ENCODE measurements around the gene KIF21B. TPM values are rescaled to one million over a fixed set of nuclear protein-coding genes. Genes with fewer than 3 reads are reported as not detected.

The KIF21B gene
- total RNA-seq, 1 donor from 2014 or later = 7.6 TPM

DNA sequence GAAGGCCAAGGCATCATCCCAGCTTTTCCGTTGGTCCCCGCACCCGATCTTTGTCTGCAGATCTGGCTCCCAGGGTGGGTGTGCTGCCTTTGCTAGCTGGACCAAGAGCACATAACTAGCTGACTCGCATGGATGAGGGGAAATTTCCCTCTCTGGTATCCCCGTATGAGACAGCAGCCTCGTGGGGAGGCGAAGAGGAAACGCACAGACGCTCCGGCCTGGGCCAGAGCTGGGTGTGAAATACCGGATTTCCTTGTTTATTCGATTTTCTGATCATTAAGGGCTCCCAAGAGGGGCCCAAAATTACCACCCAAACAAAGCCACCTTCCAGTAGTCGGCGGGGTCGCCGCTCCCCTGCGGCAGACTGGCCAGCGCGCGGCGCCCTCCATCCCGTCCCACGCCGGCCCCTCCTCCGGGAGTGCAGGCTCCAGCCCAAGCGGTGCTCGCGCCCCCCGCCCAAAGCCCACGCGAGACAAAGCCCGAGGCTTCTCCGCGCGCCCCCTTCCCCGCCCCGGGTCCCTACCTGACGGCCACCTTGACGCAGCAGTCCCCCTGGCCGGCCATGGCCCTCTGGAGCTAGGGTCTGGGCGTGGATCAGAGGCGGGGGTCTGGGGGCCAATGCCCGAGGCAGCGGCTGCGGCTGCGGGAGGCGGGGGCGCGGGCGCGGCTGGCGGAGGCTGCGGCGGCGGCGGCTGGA is 546 bp downstream of the KIF21B start:
- Mint-ChIP-seq H3K27ac (peak overlapping the region; percentile 32), H3K36me3 (no peaks in the 10 kb centered on the region), H3K9me3 (no peaks in the 10 kb centered on the region), H3K4me1 (ENCODE audit: unreplicated experiment) (peaks cover 37% of the 10 kb centered on the region), H3K27me3 (peaks cover 17% of the 10 kb centered on the region), H3K4me3 (peak overlapping the region; percentile 87)
- no peak for DNase-seq (ENCODE audit: extremely low spot score, unreplicated experiment)
- TF ChIP-seq, protein P1, sequence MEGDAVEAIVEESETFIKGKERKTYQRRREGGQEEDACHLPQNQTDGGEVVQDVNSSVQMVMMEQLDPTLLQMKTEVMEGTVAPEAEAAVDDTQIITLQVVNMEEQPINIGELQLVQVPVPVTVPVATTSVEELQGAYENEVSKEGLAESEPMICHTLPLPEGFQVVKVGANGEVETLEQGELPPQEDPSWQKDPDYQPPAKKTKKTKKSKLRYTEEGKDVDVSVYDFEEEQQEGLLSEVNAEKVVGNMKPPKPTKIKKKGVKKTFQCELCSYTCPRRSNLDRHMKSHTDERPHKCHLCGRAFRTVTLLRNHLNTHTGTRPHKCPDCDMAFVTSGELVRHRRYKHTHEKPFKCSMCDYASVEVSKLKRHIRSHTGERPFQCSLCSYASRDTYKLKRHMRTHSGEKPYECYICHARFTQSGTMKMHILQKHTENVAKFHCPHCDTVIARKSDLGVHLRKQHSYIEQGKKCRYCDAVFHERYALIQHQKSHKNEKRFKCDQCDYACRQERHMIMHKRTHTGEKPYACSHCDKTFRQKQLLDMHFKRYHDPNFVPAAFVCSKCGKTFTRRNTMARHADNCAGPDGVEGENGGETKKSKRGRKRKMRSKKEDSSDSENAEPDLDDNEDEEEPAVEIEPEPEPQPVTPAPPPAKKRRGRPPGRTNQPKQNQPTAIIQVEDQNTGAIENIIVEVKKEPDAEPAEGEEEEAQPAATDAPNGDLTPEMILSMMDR (conservative IDR thresholded peaks at IDR 0.05) = no peak

DNA sequence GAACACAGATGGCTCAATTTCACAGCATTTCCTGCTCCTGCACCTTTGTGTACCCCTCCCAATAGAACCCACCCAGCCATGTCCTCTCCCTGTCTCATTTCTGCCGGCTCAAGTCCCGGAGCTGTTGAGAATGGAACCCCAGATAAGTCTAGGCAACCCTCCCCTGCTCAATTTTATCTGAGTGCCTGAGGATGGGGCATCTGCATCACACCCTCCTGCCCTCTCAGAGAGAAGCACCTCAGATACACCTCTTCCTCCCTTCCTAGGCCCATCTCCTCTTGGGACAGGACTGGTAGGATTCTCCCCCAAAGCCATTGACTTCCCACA is 1.1 kb downstream of the KIF21B start:
- Mint-ChIP-seq H3K9me3 (no peaks in the 10 kb centered on the region), H3K27me3 (peaks cover 17% of the 10 kb centered on the region), H3K36me3 (no peaks in the 10 kb centered on the region), H3K27ac (peak overlapping the region; percentile 32), H3K4me1 (ENCODE audit: unreplicated experiment) (peaks cover 37% of the 10 kb centered on the region), H3K4me3 (peak overlapping the region; percentile 87)
- TF ChIP-seq, protein P1 (conservative IDR thresholded peaks at IDR 0.05) = no peak
- DNase-seq (ENCODE audit: extremely low spot score, unreplicated experiment) = no peak

DNA sequence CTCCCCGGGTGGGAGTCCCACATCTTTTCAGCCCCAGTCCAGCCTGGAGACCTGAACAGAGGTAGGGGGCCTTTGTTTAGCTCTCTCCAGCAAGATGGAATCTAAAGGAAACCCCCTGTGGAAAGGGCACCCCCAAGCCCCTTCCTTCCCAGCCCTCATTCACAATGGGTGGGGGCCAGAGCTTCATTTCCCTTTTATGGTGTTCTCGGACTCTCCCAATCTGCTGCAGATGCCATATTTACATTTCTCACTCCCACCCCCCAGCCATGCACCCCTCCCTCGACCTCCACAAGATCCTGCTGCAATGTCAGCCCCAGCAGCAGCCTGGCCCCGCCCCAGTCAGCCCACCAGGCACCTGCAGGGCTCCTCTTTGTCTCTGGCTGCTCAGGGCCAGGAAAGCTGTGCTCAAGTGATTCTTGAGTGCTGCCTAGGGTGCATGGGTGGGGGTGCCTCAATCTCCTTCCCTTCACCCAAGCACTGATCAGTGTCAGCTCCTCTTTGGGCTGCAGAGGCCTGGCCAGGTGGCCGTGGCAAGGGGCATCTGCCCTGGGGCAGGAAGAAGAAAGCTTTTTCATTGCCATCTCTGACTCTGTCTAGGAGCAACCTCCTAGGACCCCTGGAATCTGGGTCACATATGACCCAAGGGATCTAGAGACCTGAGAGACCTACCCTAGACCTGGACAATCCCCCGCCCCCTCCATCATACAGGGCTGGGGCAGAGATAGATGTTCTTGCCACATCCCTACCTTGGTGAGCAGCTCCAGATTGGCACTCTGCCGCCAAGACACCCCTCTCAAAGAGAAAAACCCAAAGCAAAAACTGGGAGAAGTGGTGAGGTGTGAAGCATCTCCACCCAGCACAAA is 1.7 kb downstream of the KIF21B start:
- Mint-ChIP-seq H3K36me3 (no peaks in the 10 kb centered on the region), H3K4me3 (peak overlapping the region; percentile 87), H3K27ac (no peak overlapping the region), H3K27me3 (peaks cover 19% of the 10 kb centered on the region), H3K9me3 (no peaks in the 10 kb centered on the region), H3K4me1 (ENCODE audit: unreplicated experiment) (peaks cover 40% of the 10 kb centered on the region)
- DNase-seq (ENCODE audit: extremely low spot score, unreplicated experiment) = no peak
- TF ChIP-seq, protein P1 (conservative IDR thresholded peaks at IDR 0.05) = no peak

DNA sequence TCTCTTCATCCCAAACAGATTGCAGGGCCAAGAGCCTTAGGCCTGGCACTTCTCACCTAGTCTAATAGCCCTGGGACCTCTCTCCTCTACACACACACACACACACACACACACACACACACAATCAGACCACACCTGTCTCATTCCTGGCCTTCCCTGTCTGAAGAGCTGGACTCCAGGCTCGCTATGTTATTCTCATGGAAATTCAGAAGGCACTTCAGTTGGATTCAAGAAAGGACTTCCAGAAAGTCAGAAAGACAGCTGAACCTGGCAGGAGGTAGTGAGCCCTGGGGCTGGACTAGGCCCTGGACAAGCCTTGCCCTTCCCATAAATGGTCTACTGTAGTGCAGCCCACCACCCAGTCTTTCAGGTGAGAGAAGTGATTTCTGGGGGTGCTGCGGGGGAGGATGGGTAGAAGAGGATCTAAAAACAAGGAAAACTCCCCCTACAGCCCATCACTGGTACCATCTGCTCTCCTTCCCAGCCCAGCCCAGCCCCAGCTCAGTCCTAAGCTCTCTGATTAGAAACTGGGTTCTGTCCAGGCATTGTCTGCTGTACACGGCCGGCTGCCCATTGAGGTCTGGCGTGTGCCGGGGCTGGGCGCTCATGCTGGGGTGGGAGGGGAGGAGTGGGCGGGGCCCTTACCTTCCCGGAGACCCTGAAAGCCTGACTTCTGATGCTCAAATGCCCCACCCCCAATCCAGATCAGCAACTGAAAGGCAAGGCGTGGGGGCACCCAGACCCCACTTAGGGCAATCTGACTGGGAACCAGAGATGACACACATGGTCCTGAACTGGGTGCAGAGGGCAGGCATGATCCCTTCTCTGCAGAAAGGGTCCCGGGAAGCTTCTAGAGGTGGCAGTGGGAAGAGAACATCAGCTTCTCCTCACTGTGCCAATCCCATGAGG is 2.5 kb downstream of the KIF21B start:
- peak overlapping the region; percentile 48 for H3K4me3 Mint-ChIP-seq
- H3K4me1 Mint-ChIP-seq (ENCODE audit: unreplicated experiment) = peaks cover 38% of the 10 kb centered on the region
- no peak overlapping the region for H3K27ac Mint-ChIP-seq
- H3K9me3 Mint-ChIP-seq = no peaks in the 10 kb centered on the region
- no peaks in the 10 kb centered on the region for H3K36me3 Mint-ChIP-seq
- DNase-seq (ENCODE audit: extremely low spot score, unreplicated experiment) = no peak
- TF ChIP-seq, protein P1 (conservative IDR thresholded peaks at IDR 0.05) = peak; percentile 64
- peaks cover 18% of the 10 kb centered on the region for H3K27me3 Mint-ChIP-seq

DNA sequence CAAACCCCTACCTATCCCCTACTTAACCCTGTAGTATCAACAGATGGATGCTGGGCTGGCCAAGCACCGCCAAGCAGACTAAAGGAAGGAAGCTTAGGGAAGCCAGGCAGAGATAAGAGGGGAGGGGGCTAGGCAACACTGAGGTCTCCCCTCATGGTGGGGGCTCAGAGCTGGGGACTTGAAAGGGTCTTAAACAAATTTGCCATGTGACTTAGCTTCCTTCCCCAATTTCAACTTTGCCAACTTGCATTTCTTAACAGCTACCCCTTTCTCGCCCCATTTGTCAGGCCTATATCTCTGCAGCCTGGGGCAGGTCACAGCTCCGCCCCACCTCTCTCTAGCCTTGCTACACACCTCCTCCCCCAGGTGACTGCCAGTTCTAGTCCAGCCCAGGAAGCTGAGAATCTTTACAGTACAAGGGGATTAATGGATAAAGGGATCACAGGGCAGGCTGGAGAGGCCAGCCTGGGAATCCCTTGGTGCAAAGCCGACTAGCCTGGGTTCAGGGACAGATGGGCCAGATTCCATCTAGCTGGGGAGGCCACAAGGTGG is 3.4 kb downstream of the KIF21B start:
- TF ChIP-seq, protein P1 (conservative IDR thresholded peaks at IDR 0.05) = no peak
- H3K4me1 Mint-ChIP-seq (ENCODE audit: unreplicated experiment) = peaks cover 40% of the 10 kb centered on the region
- no peak overlapping the region for H3K27ac Mint-ChIP-seq
- H3K27me3 Mint-ChIP-seq = peaks cover 25% of the 10 kb centered on the region
- no peaks in the 10 kb centered on the region for H3K36me3 Mint-ChIP-seq
- no peak for DNase-seq (ENCODE audit: extremely low spot score, unreplicated experiment)
- H3K4me3 Mint-ChIP-seq = no peak overlapping the region
- H3K9me3 Mint-ChIP-seq = no peaks in the 10 kb centered on the region
